ENCODE results near the gene ATP2C1. TPM values are rescaled to one million over a fixed set of nuclear protein-coding genes. Genes with fewer than 3 reads are reported as not detected.

ATP2C1 gene
- total and polyA plus RNA-seq, 2 of the 4 experiments (the other 2 are of a cell fraction), result 41.4 to 50.2 TPM

DNA sequence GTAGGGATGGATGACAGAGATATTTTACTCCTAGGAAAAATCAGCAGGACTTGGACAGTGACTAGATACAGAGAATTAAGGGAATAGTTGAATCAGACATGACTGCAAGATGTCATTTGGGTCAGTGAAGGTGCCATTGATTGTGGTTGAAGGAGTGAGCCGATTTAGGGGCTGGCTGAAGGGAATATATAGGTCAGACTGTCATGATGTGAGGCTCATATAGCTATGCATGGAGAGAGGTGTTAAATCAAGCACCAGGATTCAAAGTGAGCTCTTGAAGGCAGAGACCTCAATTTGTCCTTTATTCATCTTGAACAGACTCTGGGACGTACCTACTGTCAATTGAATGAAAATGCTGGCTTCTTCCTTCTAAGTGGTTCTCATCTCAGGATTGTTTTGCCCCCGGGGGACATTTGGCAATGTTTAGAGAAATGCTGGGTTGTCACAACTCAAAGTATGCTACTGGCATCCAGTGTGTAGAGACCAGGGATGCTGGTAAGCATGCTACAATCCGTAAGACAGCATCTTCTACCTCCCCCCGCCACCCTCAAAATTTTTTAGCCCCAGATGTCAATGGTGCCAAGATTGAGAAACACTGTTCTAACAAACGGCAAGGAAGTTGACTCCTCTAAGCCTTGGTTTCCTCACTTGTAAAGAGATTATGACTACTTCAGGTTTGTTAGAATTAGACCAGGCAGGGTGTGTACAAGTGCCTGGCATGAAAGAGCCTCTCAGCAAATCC, 7.8 kb downstream of the ATP2C1 start:
- Histone ChIP-seq H3K4me3 (ENCODE audit: insufficient read depth, low read depth, low read length) (no peak overlapping the region), H3K18ac (ENCODE audit: low read depth, low read length) (no peak overlapping the region), H2BK120ac (ENCODE audit: low read depth, low read length) (no peak overlapping the region), H3K79me1 (ENCODE audit: low read depth in 1 of 2, low read length in 2 of 2) (peaks cover 12 to 65% of the 10 kb centered on the region in 2 experiments; a peak in 3 of 4 replicates), H3K23ac (ENCODE audit: low read depth, low read length) (0 out of 2 replicates have a peak overlapping the region, but pooled peaks have one; percentile 8), H4K5ac (ENCODE audit: low read depth, low read length) (no peak overlapping the region), H3K27me3 (ENCODE audit: control insufficient read depth, insufficient read depth, low read length) (no peaks in the 10 kb centered on the region), H3K36me3 (ENCODE audit: control insufficient read depth, insufficient read depth, low read length) (no peaks in the 10 kb centered on the region), H4K8ac (ENCODE audit: low read depth in 2 of 2, low read length in 2 of 2) (no peak overlapping the region), H4K20me1 (ENCODE audit: insufficient read depth, low read length) (peaks cover 49% of the 10 kb centered on the region), H2AK9ac (replicated peaks; ENCODE audit: low read depth, low read length, poor library complexity) (no peak overlapping the region), H2AFZ (replicated peaks; ENCODE audit: low read length, poor library complexity) (no peak overlapping the region), H3K56ac (ENCODE audit: extremely low read depth, insufficient read depth, low read length) (no peak overlapping the region), H3K4ac (ENCODE audit: low read depth, low read length) (0 out of 2 replicates have a peak overlapping the region, but pooled peaks have one; percentile 3), H2BK20ac (ENCODE audit: low read depth, low read length) (no peak overlapping the region), H3K9ac (ENCODE audit: low read depth, low read length) (no peak overlapping the region), H3K4me2 (ENCODE audit: low read depth, low read length) (no peak overlapping the region), H3K9me1 (ENCODE audit: insufficient read depth, low read length) (peaks cover 7% of the 10 kb centered on the region; the same call in 1 of the 2 replicates), H3K14ac (replicated peaks; ENCODE audit: low read depth, low read length) (no peak overlapping the region; the same call in 1 of the 2 replicates), H4K91ac (ENCODE audit: insufficient read depth, low read depth, low read length) (no peak overlapping the region), H3K4me1 (ENCODE audit: control insufficient read depth, insufficient read depth, low read length) (peaks cover 5% of the 10 kb centered on the region), H2BK5ac (ENCODE audit: low read depth, low read length, poor library complexity, severe bottlenecking) (no peak overlapping the region), H3K9me3 (ENCODE audit: control insufficient read depth, insufficient read depth, low read length) (no peaks in the 10 kb centered on the region), H2BK15ac (ENCODE audit: low read depth, low read length) (no peak overlapping the region), H3K27ac (ENCODE audit: insufficient read depth, low read length) (no peak overlapping the region), H2AK5ac (ENCODE audit: low read depth, low read length) (no peak overlapping the region)
- POLR2A ChIA-PET (ENCODE audit: unreplicated experiment), result no interaction called here
- 100% methylated on average over 1 of the region's 6 CpGs; no CpG with 5 or more reads in 1 of the 2 experiments for WGBS, 2 experiments (ENCODE audit: extremely low coverage in 2 of 2, insufficient read length in 1 of 2)
- CTCF ChIA-PET, result no interaction called here
- ATAC-seq (ENCODE audit: low read depth) (no peak; the same call in 1 of the 2 replicates), DNase-seq (no peak)
- TF ChIP-seq NFE2L2 (IDR thresholded peaks at IDR 0.05; ENCODE audit: low read depth, low read length) (no peak), MAFK (IDR thresholded peaks at IDR 0.05; ENCODE audit: low read depth, low read length) (no peak), FOS (IDR thresholded peaks at IDR 0.05; ENCODE audit: low read depth, low read length) (no peak), CHD1 (IDR thresholded peaks at IDR 0.05; ENCODE audit: low read depth, low read length) (no peak), MXI1 (IDR thresholded peaks at IDR 0.05; ENCODE audit: borderline replicate concordance, low read depth, low read length) (no peak), MAZ (IDR thresholded peaks at IDR 0.05; ENCODE audit: borderline replicate concordance, low read depth, low read length) (no peak), CEBPB (IDR thresholded peaks at IDR 0.05; ENCODE audit: low read depth, low read length) (no peak), BHLHE40 (IDR thresholded peaks at IDR 0.05; ENCODE audit: low read depth, low read length) (no peak), RFX5 (IDR thresholded peaks at IDR 0.05; ENCODE audit: low read depth, low read length) (no peak), POLR2A (IDR thresholded peaks at IDR 0.05; ENCODE audit: low read depth, low read length) (no peak), RCOR1 (IDR thresholded peaks at IDR 0.05; ENCODE audit: insufficient replicate concordance, low read length) (no peak), SMC3 (IDR thresholded peaks at IDR 0.05; ENCODE audit: low read depth, low read length) (no peak)
- TF ChIP-seq, protein P1, sequence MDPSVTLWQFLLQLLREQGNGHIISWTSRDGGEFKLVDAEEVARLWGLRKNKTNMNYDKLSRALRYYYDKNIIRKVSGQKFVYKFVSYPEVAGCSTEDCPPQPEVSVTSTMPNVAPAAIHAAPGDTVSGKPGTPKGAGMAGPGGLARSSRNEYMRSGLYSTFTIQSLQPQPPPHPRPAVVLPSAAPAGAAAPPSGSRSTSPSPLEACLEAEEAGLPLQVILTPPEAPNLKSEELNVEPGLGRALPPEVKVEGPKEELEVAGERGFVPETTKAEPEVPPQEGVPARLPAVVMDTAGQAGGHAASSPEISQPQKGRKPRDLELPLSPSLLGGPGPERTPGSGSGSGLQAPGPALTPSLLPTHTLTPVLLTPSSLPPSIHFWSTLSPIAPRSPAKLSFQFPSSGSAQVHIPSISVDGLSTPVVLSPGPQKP (IDR thresholded peaks at IDR 0.05; ENCODE audit: borderline replicate concordance, low read depth, low read length), result no peak
- TF ChIP-seq, protein P2, sequence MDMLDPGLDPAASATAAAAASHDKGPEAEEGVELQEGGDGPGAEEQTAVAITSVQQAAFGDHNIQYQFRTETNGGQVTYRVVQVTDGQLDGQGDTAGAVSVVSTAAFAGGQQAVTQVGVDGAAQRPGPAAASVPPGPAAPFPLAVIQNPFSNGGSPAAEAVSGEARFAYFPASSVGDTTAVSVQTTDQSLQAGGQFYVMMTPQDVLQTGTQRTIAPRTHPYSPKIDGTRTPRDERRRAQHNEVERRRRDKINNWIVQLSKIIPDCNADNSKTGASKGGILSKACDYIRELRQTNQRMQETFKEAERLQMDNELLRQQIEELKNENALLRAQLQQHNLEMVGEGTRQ (IDR thresholded peaks at IDR 0.05; ENCODE audit: low read depth, low read length), result no peak
- TF ChIP-seq, protein P3, sequence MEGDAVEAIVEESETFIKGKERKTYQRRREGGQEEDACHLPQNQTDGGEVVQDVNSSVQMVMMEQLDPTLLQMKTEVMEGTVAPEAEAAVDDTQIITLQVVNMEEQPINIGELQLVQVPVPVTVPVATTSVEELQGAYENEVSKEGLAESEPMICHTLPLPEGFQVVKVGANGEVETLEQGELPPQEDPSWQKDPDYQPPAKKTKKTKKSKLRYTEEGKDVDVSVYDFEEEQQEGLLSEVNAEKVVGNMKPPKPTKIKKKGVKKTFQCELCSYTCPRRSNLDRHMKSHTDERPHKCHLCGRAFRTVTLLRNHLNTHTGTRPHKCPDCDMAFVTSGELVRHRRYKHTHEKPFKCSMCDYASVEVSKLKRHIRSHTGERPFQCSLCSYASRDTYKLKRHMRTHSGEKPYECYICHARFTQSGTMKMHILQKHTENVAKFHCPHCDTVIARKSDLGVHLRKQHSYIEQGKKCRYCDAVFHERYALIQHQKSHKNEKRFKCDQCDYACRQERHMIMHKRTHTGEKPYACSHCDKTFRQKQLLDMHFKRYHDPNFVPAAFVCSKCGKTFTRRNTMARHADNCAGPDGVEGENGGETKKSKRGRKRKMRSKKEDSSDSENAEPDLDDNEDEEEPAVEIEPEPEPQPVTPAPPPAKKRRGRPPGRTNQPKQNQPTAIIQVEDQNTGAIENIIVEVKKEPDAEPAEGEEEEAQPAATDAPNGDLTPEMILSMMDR (conservative IDR thresholded peaks at IDR 0.05; ENCODE audit: low read depth, low read length), result no peak
- no TSS peak for BruUV-seq (replicated peaks)
- intact Hi-C loops (cut with micrococcal nuclease) (loop anchor here (5.0 kb wide), 1 partner anchor 51 kb away; no protein-coding TSS in a partner anchor), in situ Hi-C loops (cut with MboI; ENCODE audit: low sequenced_read_pairs) (no loop called here), dilution Hi-C loops (cut with HindIII; ENCODE audit: low sequenced_read_pairs, unreplicated experiment) (no loop called here)

Measured in IMR-90 (cell line).